Measurements from ENCODE around the gene TMEM132E.

DNA sequence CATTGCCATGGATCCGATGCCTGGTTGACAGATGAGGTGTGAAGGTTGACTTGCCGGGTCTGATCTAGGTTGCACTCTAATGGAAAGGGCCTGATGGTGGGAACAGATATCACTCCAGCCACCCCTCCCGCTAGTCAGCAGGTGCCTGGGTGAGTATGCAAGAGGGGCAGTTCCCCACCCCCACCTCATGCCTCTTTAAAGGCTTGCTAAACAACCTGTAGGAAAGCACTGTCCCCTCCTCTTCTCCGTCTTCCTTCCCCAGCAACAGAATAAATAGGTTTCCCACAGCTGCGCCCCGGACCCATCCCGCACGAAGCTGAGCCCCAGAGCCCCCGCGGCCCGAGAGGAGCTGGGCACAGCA is 746 bp upstream of the TMEM132E start:
- TF ChIP-seq EZH2 (IDR thresholded peaks at IDR 0.05; ENCODE audit: borderline replicate concordance) (no peak), EZH2phosphoT487 (IDR thresholded peaks at IDR 0.05; ENCODE audit: low read depth, severe bottlenecking, unreplicated experiment) (no peak)
- TF ChIP-seq, protein P1, sequence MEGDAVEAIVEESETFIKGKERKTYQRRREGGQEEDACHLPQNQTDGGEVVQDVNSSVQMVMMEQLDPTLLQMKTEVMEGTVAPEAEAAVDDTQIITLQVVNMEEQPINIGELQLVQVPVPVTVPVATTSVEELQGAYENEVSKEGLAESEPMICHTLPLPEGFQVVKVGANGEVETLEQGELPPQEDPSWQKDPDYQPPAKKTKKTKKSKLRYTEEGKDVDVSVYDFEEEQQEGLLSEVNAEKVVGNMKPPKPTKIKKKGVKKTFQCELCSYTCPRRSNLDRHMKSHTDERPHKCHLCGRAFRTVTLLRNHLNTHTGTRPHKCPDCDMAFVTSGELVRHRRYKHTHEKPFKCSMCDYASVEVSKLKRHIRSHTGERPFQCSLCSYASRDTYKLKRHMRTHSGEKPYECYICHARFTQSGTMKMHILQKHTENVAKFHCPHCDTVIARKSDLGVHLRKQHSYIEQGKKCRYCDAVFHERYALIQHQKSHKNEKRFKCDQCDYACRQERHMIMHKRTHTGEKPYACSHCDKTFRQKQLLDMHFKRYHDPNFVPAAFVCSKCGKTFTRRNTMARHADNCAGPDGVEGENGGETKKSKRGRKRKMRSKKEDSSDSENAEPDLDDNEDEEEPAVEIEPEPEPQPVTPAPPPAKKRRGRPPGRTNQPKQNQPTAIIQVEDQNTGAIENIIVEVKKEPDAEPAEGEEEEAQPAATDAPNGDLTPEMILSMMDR (IDR thresholded peaks at IDR 0.05; ENCODE audit: poor library complexity): no peak
